AG09319 (cell line): ENCODE results near the gene ARL14EP.

Source experiments
- DNase-seq: peaks from one replicate; pipeline ENCODE4 v3.0.0-alpha.2; 2010; ENCODE audit warnings: low read depth; ENCODE audit errors: extremely low read depth
- CTCF ChIP-seq: IDR thresholded peaks from 2 replicates; pipeline ENCODE4 v1.5.1; 2011; ENCODE audit warnings: low read depth, mild to moderate bottlenecking, inconsistent platforms, low read length, moderate library complexity

Gene ARL14EP

GRCh38 chr11:30285416-30286121 is 37.3 kb upstream of the ARL14EP start:
- no peak for TF ChIP-seq CTCF
- no peak for DNase-seq

GRCh38 chr11:30291331-30291730 is 31.6 kb upstream of the ARL14EP start:
- DNase-seq, result no peak
- no peak for TF ChIP-seq CTCF

- DNase-seq, result no peak
- TF ChIP-seq CTCF, result no peak
These were observed 30.4 kb upstream of the ARL14EP start for GRCh38 chr11:30292545-30292944.

- TF ChIP-seq CTCF, result no peak
- no peak for DNase-seq
These were observed 27.6 kb upstream of the ARL14EP start for GRCh38 chr11:30295178-30295885.

- DNase-seq, result no peak
- no peak for TF ChIP-seq CTCF
These were observed 18.3 kb upstream of the ARL14EP start for GRCh38 chr11:30304620-30305019.

GRCh38 chr11:30310623-30311022 is 12.3 kb upstream of the ARL14EP start:
- no peak for TF ChIP-seq CTCF
- DNase-seq, result no peak

GRCh38 chr11:30311189-30311588 is 11.7 kb upstream of the ARL14EP start:
- no peak for DNase-seq
- TF ChIP-seq CTCF, result no peak
